Testis (tissue), 3 donors: ENCODE results near the gene CHCHD6. TPM values are rescaled to one million over a fixed set of nuclear protein-coding genes. Genes with fewer than 3 reads are reported as not detected.
"Not testable (repeated sequence)": the region's sequence is repeated elsewhere in the genome, so short reads cannot be mapped to it uniquely, and the experiment has no call there.

Experiments used
- DNase-seq: peaks from one replicate; pipeline ENCODE4 v3.0.0-alpha.2; 2019
- H3K27ac ChIP-seq, 2 donors: fragments of 200-600 bp; sonication (generic); one replicate each; pipeline ENCODE4 v1.5.1; 2019
- H3K27me3 ChIP-seq: fragments of 200-600 bp; sonication (generic); one replicate; pipeline ENCODE4 v1.5.1; 2019
- H3K36me3 ChIP-seq: fragments of 200-600 bp; sonication (generic); one replicate; pipeline ENCODE4 v1.5.1; 2017; ENCODE audit warnings: low read depth; ENCODE audit errors: missing control alignments
- H3K4me1 ChIP-seq: fragments of 200-600 bp; sonication (generic); one replicate; pipeline ENCODE4 v1.5.1; 2019
- H3K4me3 ChIP-seq, 2 donors: fragments of 200-600 bp; sonication (generic); one replicate each; pipeline ENCODE4 v1.5.1; 2017 to 2019
- H3K9me3 ChIP-seq: fragments of 200-600 bp; sonication (generic); one replicate; pipeline ENCODE4 v1.5.1; 2017
- POLR2A ChIP-seq: fragments of 450-650 bp; IDR thresholded peaks from one replicate; pipeline ENCODE4 v1.6.1; 2017; ENCODE audit warnings: antibody characterized with exemption, mild to moderate bottlenecking, moderate library complexity
- WGBS, 2 donors: methylation state at CpG; one replicate each; pipeline ENCODE4 v1.1.5; 2018; 5-methylcytosine and 5-hydroxymethylcytosine counted together
- intact Hi-C: fragments of 100-400 bp; cut with DNase I; formaldehyde crosslinking; loops from one replicate; pipeline ENCODE4 v1.15.1; 2023; ENCODE audit warnings: low total_unique reads
- polyA plus RNA-seq: library from polyadenylated mRNA; stranded (reverse); fragments of 350-450 nt; fragmentation: Illumina TruSeq; extraction: RNeasy Lipid Tissue Mini Kit (QIAGEN cat#74804); gene quantifications from one replicate; pipeline ENCODE4 v1.2.3, GENCODE V29; 2014; ENCODE audit warnings: low read depth, low replicate concordance; ENCODE audit not compliant: insufficient read depth
- total RNA-seq, 2 donors: library from RNA; depleted of rRNA; stranded (reverse); fragments of >200 nt; gene quantifications; one replicate each; pipeline ENCODE4 v1.2.3, GENCODE V29; 2016
- TF ChIP-seq, protein P1 (sequence below), 3 experiments: fragments of 450-650 bp in 2 of 3; fragments of 200-600 bp in 1 of 3; sonication (generic) in 1 of 3; IDR thresholded peaks; one replicate each; pipeline ENCODE4 v1.5.1; 2016 to 2019; ENCODE audit warnings: antibody characterized with exemption in 3 of 3, mild to moderate bottlenecking in 2 of 3, moderate library complexity in 1 of 3

CHCHD6 gene
- total and polyA plus RNA-seq, 3 donors from 2014 or later: 47.6 to 84.6 (median 49.9) TPM

DNA sequence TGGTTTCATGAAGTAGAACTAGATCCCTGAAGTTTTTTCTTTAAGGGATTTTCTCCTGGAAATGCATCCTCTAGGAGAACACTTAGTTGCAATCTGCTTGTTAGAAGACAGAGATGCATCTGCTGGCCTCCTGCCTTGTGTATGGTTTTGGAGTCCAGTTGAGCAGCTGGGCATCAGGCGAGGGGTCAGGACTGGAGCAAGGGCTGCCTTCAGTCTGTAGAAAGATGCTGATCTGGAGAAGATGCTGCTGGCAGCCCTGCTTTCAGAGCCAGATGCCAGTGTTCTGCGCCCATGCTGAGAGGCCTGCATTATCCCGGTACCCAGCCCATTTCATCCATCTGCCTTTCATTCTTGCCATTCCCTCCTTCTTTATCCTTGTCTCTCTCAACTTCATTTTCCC, 77.4 kb downstream of the CHCHD6 start:
- Histone ChIP-seq H3K27ac (no peak overlapping the region), H3K9me3 (no peaks in the 10 kb centered on the region), H3K4me3 (no peak overlapping the region), H3K36me3 (no peaks in the 10 kb centered on the region), H3K4me1 (no peaks in the 10 kb centered on the region), H3K27me3 (no peaks in the 10 kb centered on the region)
- TF ChIP-seq, protein P1, sequence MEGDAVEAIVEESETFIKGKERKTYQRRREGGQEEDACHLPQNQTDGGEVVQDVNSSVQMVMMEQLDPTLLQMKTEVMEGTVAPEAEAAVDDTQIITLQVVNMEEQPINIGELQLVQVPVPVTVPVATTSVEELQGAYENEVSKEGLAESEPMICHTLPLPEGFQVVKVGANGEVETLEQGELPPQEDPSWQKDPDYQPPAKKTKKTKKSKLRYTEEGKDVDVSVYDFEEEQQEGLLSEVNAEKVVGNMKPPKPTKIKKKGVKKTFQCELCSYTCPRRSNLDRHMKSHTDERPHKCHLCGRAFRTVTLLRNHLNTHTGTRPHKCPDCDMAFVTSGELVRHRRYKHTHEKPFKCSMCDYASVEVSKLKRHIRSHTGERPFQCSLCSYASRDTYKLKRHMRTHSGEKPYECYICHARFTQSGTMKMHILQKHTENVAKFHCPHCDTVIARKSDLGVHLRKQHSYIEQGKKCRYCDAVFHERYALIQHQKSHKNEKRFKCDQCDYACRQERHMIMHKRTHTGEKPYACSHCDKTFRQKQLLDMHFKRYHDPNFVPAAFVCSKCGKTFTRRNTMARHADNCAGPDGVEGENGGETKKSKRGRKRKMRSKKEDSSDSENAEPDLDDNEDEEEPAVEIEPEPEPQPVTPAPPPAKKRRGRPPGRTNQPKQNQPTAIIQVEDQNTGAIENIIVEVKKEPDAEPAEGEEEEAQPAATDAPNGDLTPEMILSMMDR (IDR thresholded peaks at IDR 0.05): no peak
- no peak for TF ChIP-seq POLR2A
- DNase-seq: no peak
- intact Hi-C loops: no loop called here
- 96 to 97% methylated on average over 3 of the region's 3 CpGs for WGBS, 2 donors

DNA sequence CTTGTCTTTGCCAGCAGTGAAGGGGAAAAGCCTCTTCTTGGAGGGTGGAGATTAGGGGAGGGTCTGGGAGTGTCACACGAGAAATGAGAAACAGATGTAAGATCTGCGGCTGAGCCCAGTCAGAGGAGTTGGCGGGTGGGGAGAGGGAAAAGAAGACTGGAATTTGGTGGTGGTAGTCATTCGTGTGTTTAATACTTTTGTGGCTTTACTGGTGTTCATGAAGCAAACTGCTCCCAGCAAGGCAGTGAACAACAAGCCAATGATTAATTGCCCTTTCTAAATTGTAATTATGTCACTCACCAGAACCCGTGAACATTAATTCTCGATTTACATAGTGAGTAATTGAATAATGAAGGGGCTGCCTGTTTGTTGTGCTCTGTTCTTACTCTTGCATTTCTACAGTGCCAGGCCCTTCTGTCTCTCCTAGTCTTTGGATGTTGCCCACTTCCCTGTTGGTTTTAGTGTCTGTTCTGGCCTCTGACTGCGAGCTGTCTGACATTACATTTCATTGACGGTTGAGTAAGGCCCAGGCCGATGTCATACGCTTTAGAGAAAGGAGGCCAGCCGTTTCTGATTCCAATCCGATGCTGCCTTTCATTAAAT, 78.0 kb downstream of the CHCHD6 start:
- H3K27ac ChIP-seq: no peak overlapping the region
- no peak for DNase-seq
- 82 to 89% methylated on average over 12 of the region's 12 CpGs for WGBS, 2 donors
- no peak overlapping the region for H3K4me3 ChIP-seq
- no peaks in the 10 kb centered on the region for H3K9me3 ChIP-seq
- no peaks in the 10 kb centered on the region for H3K4me1 ChIP-seq
- intact Hi-C loops: no loop called here
- no peaks in the 10 kb centered on the region for H3K36me3 ChIP-seq
- H3K27me3 ChIP-seq: no peaks in the 10 kb centered on the region
- TF ChIP-seq, protein P1 (IDR thresholded peaks at IDR 0.05): no peak
- TF ChIP-seq POLR2A: no peak

DNA sequence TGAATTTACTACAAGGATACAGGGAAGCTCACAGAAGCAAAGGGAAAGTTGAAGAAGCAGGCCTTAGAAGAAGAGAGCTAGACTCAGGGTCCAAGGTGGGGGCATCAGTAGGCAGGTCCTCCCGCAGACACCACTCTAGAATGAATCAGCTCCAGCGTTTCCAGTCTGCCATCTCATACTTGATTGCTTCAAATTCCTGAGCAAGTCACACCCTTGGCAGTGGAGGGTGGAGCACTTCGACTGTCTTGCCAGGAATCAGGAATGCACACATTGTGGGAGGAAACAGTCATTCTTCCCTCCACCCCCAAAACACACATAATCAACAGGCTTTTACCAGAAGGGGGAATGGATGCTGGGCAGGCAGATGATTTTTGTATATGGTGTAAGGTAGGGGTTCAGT, 78.5 kb downstream of the CHCHD6 start:
- H3K27ac ChIP-seq: no peak overlapping the region
- no peak for TF ChIP-seq POLR2A
- TF ChIP-seq, protein P1 (IDR thresholded peaks at IDR 0.05): no peak
- H3K4me3 ChIP-seq: no peak overlapping the region
- intact Hi-C loops: no loop called here
- H3K36me3 ChIP-seq: no peaks in the 10 kb centered on the region
- WGBS, 2 donors: 77 to 88% methylated on average over 3 of the region's 3 CpGs
- H3K9me3 ChIP-seq: no peaks in the 10 kb centered on the region
- no peaks in the 10 kb centered on the region for H3K27me3 ChIP-seq
- DNase-seq: no peak
- H3K4me1 ChIP-seq: no peaks in the 10 kb centered on the region

- no peaks in the 10 kb centered on the region for H3K36me3 ChIP-seq
- no peak for DNase-seq
- H3K27me3 ChIP-seq: no peaks in the 10 kb centered on the region
- H3K27ac ChIP-seq: no peak overlapping the region
- no peaks in the 10 kb centered on the region for H3K4me1 ChIP-seq
- intact Hi-C loops: no loop called here
- WGBS, 2 donors: 64 to 81% methylated on average over 2 of the region's 2 CpGs
- H3K4me3 ChIP-seq: no peak overlapping the region
- no peaks in the 10 kb centered on the region for H3K9me3 ChIP-seq
- TF ChIP-seq POLR2A: no peak
- TF ChIP-seq, protein P1 (IDR thresholded peaks at IDR 0.05): no peak
These were observed 80.2 kb downstream of the CHCHD6 start for GRCh38 chr3:126784254-126784653.

- intact Hi-C loops, H3K4me1 ChIP-seq, H3K9me3 ChIP-seq, H3K27me3 ChIP-seq, H3K36me3 ChIP-seq, H3K27ac ChIP-seq, H3K4me3 ChIP-seq, DNase-seq: not testable (repeated sequence)
- 87 to 89% methylated on average over 7 of the region's 7 CpGs for WGBS, 2 donors
These were observed 87.3 kb downstream of the CHCHD6 start for GRCh38 chr3:126791320-126791719.
